HEK293 (cell line): Measurements from ENCODE around the gene GINS1.

Experiments used
- CTCF ChIA-PET: fragments of 350-600 bp; formaldehyde crosslinking; extraction: SDS; loops from one replicate; lab custom pipeline; 2021; ENCODE audit warnings: antibody characterized with exemption; lab: Yijun Ruan, JAX
- POLR2A ChIA-PET: fragments of 300-600 bp; formaldehyde crosslinking; extraction: SDS; loops from one replicate; lab custom pipeline; 2020; ENCODE audit warnings: antibody characterized with exemption, inconsistent platforms; lab: Yijun Ruan, JAX
- H3K27ac ChIP-seq: fragments of 200-500 bp; sonication (Bioruptor generic); 2 replicates; pipeline ENCODE4 v1.5.1; 2014; ENCODE audit warnings: low read depth, low read length, control low read depth, inconsistent platforms; ENCODE audit errors: extremely low read depth
- H3K36me3 ChIP-seq, 2 experiments: fragments of 200-500 bp in 1 of 2; sonication (Bioruptor generic) in 1 of 2; 1 replicate in 1 of 2; 2 replicates in 1 of 2; pipeline ENCODE4 v1.5.1; 2014 to 2017; ENCODE audit warnings: inconsistent platforms in 2 of 2, low read length in 2 of 2; ENCODE audit not compliant: control insufficient read depth in 2 of 2, insufficient read depth in 1 of 2
- H3K4me1 ChIP-seq: fragments of 200-500 bp; sonication (Bioruptor generic); 2 replicates; pipeline ENCODE4 v1.5.1; 2014; ENCODE audit warnings: mild to moderate bottlenecking, low read length, inconsistent platforms; ENCODE audit not compliant: control insufficient read depth, insufficient read depth
- H3K4me3 ChIP-seq: 2 replicates; pipeline ENCODE4 v1.5.1; 2011; ENCODE audit warnings: low read depth, mild to moderate bottlenecking, control low read depth, low read length, moderate library complexity
- H3K9me3 ChIP-seq: fragments of 200-500 bp; sonication (Bioruptor generic); 2 replicates; pipeline ENCODE4 v1.5.1; 2014; ENCODE audit warnings: low read depth, low read length, inconsistent platforms; ENCODE audit not compliant: control insufficient read depth, insufficient read depth
- ATF2 ChIP-seq: fragments of 450-650 bp; formaldehyde crosslinking; IDR thresholded peaks from 2 replicates; pipeline ENCODE4 v1.5.1; 2016; ENCODE audit warnings: missing biosample characterization, missing genetic modification characterization, low read depth
- KLF1 ChIP-seq: fragments of 450-650 bp; formaldehyde crosslinking; IDR thresholded peaks from 2 replicates; pipeline ENCODE4 v1.5.1; 2016; ENCODE audit warnings: missing biosample characterization, missing genetic modification characterization
- OVOL3 ChIP-seq: fragments of 450-650 bp; formaldehyde crosslinking; IDR thresholded peaks from 2 replicates; pipeline ENCODE4 v1.5.1; 2016; ENCODE audit warnings: missing biosample characterization, missing genetic modification characterization
- PRDM10 ChIP-seq: fragments of 450-650 bp; formaldehyde crosslinking; IDR thresholded peaks from 2 replicates; pipeline ENCODE4 v1.5.1; 2016; ENCODE audit warnings: missing biosample characterization, missing genetic modification characterization
- YY2 ChIP-seq: fragments of 450-650 bp; formaldehyde crosslinking; IDR thresholded peaks from 2 replicates; pipeline ENCODE4 v1.5.1; 2016; ENCODE audit warnings: missing biosample characterization, missing genetic modification characterization
- ZBTB1 ChIP-seq: fragments of 450-650 bp; formaldehyde crosslinking; IDR thresholded peaks from 2 replicates; pipeline ENCODE4 v1.5.1; 2016; ENCODE audit warnings: missing biosample characterization, missing genetic modification characterization
- ZBTB26 ChIP-seq: fragments of 450-650 bp; formaldehyde crosslinking; optimal IDR thresholded peaks from 2 replicates; pipeline ENCODE3; 2016; ENCODE audit warnings: missing biosample characterization, mild to moderate bottlenecking, missing genetic modification characterization
- ZBTB48 ChIP-seq: fragments of 450-650 bp; formaldehyde crosslinking; IDR thresholded peaks from 2 replicates; pipeline ENCODE4 v1.5.1; 2016; ENCODE audit warnings: missing biosample characterization, missing genetic modification characterization
- ZEB2 ChIP-seq: fragments of 450-650 bp; formaldehyde crosslinking; IDR thresholded peaks from 2 replicates; pipeline ENCODE4 v1.5.1; 2016; ENCODE audit warnings: missing biosample characterization, missing genetic modification characterization
- ZFP41 ChIP-seq: fragments of 450-650 bp; formaldehyde crosslinking; IDR thresholded peaks from 2 replicates; pipeline ENCODE4 v1.5.1; 2016; ENCODE audit warnings: missing biosample characterization, missing genetic modification characterization, borderline replicate concordance
- ZNF10 ChIP-seq: fragments of 450-650 bp; formaldehyde crosslinking; IDR thresholded peaks from 2 replicates; pipeline ENCODE4 v1.5.1; 2017; ENCODE audit warnings: missing biosample characterization, missing genetic modification characterization
- ZNF140 ChIP-seq: fragments of 450-650 bp; formaldehyde crosslinking; IDR thresholded peaks from 2 replicates; pipeline ENCODE4 v1.5.1; 2016; ENCODE audit warnings: missing biosample characterization, missing genetic modification characterization
- ZNF26 ChIP-seq: fragments of 450-650 bp; formaldehyde crosslinking; IDR thresholded peaks from 2 replicates; pipeline ENCODE4 v1.5.1; 2016; ENCODE audit warnings: missing biosample characterization, missing genetic modification characterization
- ZNF324 ChIP-seq: fragments of 450-650 bp; formaldehyde crosslinking; IDR thresholded peaks from 2 replicates; pipeline ENCODE4 v1.5.1; 2016; ENCODE audit warnings: missing biosample characterization, missing genetic modification characterization
- ZNF423 ChIP-seq: fragments of 450-650 bp; formaldehyde crosslinking; IDR thresholded peaks from 2 replicates; pipeline ENCODE4 v1.5.1; 2016; ENCODE audit warnings: missing biosample characterization, missing genetic modification characterization
- ZNF449 ChIP-seq: fragments of 450-650 bp; formaldehyde crosslinking; IDR thresholded peaks from 2 replicates; pipeline ENCODE4 v1.5.1; 2017; ENCODE audit warnings: missing biosample characterization, mild to moderate bottlenecking, missing genetic modification characterization, moderate library complexity
- ZNF501 ChIP-seq: fragments of 450-650 bp; formaldehyde crosslinking; IDR thresholded peaks from 2 replicates; pipeline ENCODE4 v1.5.1; 2016; ENCODE audit warnings: missing biosample characterization, missing genetic modification characterization
- ZNF560 ChIP-seq: fragments of 450-650 bp; formaldehyde crosslinking; IDR thresholded peaks from 2 replicates; pipeline ENCODE4 v1.5.1; 2017; ENCODE audit warnings: missing biosample characterization, missing genetic modification characterization, borderline replicate concordance
- ZNF610 ChIP-seq: fragments of 450-650 bp; formaldehyde crosslinking; IDR thresholded peaks from 2 replicates; pipeline ENCODE4 v1.5.1; 2016; ENCODE audit warnings: missing biosample characterization, missing genetic modification characterization, borderline replicate concordance
- ZNF621 ChIP-seq: fragments of 450-650 bp; formaldehyde crosslinking; IDR thresholded peaks from 2 replicates; pipeline ENCODE4 v1.5.1; 2017; ENCODE audit warnings: missing biosample characterization, missing genetic modification characterization
- ZXDB ChIP-seq: fragments of 450-650 bp; formaldehyde crosslinking; IDR thresholded peaks from 2 replicates; pipeline ENCODE4 v1.5.1; 2016; ENCODE audit warnings: missing biosample characterization, missing genetic modification characterization

The GINS1 gene

GRCh38 chr20:25364180-25364788 is 43.2 kb upstream of the GINS1 start:
- no peak overlapping the region for H3K27ac ChIP-seq
- ChIA-PET POLR2A (interaction anchor here (0.6 to 1.1 kb wide), 3 partner anchors 11 to 37 kb away, joined by 3 to 5 read pairs (median 3); partner anchors contain the start of gene ABHD12), CTCF (interaction anchor here (0.8 kb wide), 1 partner anchor 823 kb away, joined by 3 read pairs; no protein-coding TSS in a partner anchor)
- TF ChIP-seq ZNF423 (tag by site-specific recombination) = no peak
- TF ChIP-seq PRDM10 (tag by site-specific recombination) = peak; percentile 35; the same call in 1 of the 2 replicates
- H3K4me3 ChIP-seq = no peak overlapping the region
- 0 out of 2 replicates have a peak, but pooled peaks cover 3% of the 10 kb centered on the region for H3K4me1 ChIP-seq
- H3K36me3 ChIP-seq = no peaks in the 10 kb centered on the region; a peak in 1 of 3 replicates
- H3K9me3 ChIP-seq = no peaks in the 10 kb centered on the region

- Histone ChIP-seq H3K9me3 (no peaks in the 10 kb centered on the region), H3K4me3 (no peak overlapping the region), H3K36me3 (no peaks in the 10 kb centered on the region; a peak in 1 of 3 replicates), H3K4me1 (0 out of 2 replicates have a peak, but pooled peaks cover 3% of the 10 kb centered on the region), H3K27ac (peak overlapping the region; percentile 4; the same call in 1 of the 2 replicates)
- ChIA-PET POLR2A (interaction anchor here (0.6 to 1.1 kb wide), 3 partner anchors 12 to 38 kb away, joined by 3 to 5 read pairs (median 3); partner anchors contain the start of gene ABHD12), CTCF (interaction anchor here (0.8 to 0.9 kb wide), 2 partner anchors 12 to 822 kb away, joined by 3 to 6 read pairs; no protein-coding TSS in a partner anchor)
- TF ChIP-seq ZNF423 (tag by site-specific recombination) (no peak), ZNF26 (no peak), ZNF324 (tag by site-specific recombination) (no peak), OVOL3 (tag by site-specific recombination) (no peak), ZNF10 (tag by site-specific recombination) (no peak), ZXDB (tag by site-specific recombination) (no peak), ZNF610 (no peak), ZBTB26 (tag by site-specific recombination) (no peak), YY2 (no peak), ZNF140 (tag by site-specific recombination) (no peak), ZBTB48 (no peak), ZNF501 (tag by site-specific recombination) (no peak), KLF1 (tag by site-specific recombination) (no peak), ZEB2 (no peak), ZBTB1 (tag by site-specific recombination) (no peak), ZNF621 (tag by site-specific recombination) (no peak), ZFP41 (tag by site-specific recombination) (no peak), ATF2 (tag by site-specific recombination) (no peak), ZNF449 (tag by site-specific recombination) (no peak), ZNF560 (no peak)
Observed at GRCh38 chr20:25364879-25365699, 42.4 kb upstream of the GINS1 start.
